Measurements from ENCODE around the gene CAGE1. TPM values are rescaled to one million over a fixed set of nuclear protein-coding genes. Genes with fewer than 3 reads are reported as not detected.
"Not testable (repeated sequence)": the region's sequence is repeated elsewhere in the genome, so short reads cannot be mapped to it uniquely, and the experiment has no call there.

The CAGE1 gene
- total RNA-seq, 1 donor from 2014 or later, result not detected

DNA sequence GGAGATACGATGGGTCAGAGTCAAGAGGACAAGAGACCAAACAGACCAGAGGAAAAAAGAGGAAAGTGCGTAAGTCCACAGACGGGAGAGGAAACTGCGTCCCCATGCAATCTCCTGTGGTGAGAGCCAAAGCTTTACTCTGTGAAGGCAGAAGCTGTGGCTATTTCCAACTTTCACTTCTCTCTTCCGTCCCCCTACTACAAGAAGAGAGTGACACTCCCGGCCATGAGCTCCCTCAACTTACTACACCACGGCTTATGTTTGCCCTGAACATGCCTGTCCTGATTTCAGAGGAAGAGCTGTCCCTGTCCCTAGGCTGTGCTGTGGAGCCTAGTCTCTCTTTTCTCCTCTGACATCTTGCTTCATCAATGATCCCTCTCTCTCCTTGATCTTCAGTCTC lies 65.0 kb downstream of the CAGE1 start:
- no peak for TF ChIP-seq CTCF (IDR thresholded peaks at IDR 0.05)
- H3K4me1 ChIP-seq, result no peaks in the 10 kb centered on the region
- no peak overlapping the region for H3K4me3 ChIP-seq
- intact Hi-C loops (cut with DNase I), result no loop called here
- H3K36me3 ChIP-seq, result no peaks in the 10 kb centered on the region
- no peak for DNase-seq (ENCODE audit: low spot score in 2 of 2)
- no peaks in the 10 kb centered on the region for H3K27me3 ChIP-seq
- H3K9me3 ChIP-seq, result no peaks in the 10 kb centered on the region
- H3K27ac ChIP-seq, result no peak overlapping the region

GRCh38 chr6:7323074-7323473 lies 66.5 kb downstream of the CAGE1 start:
- TF ChIP-seq CTCF (IDR thresholded peaks at IDR 0.05), result no peak
- Histone ChIP-seq H3K27me3 (no peaks in the 10 kb centered on the region), H3K9me3 (no peaks in the 10 kb centered on the region), H3K27ac (no peak overlapping the region), H3K4me1 (no peaks in the 10 kb centered on the region), H3K36me3 (no peaks in the 10 kb centered on the region), H3K4me3 (no peak overlapping the region)
- intact Hi-C loops (cut with DNase I), result no loop called here
- no peak for DNase-seq (ENCODE audit: low spot score in 2 of 2)

GRCh38 chr6:7321866-7322265 lies 67.7 kb downstream of the CAGE1 start:
- H3K9me3 ChIP-seq; H3K27ac ChIP-seq; H3K27me3 ChIP-seq; DNase-seq (ENCODE audit: low spot score in 2 of 2); intact Hi-C loops (cut with DNase I); H3K36me3 ChIP-seq; H3K4me1 ChIP-seq; H3K4me3 ChIP-seq: not testable (repeated sequence)

- H3K9me3 ChIP-seq; H3K4me1 ChIP-seq; DNase-seq (ENCODE audit: low spot score in 2 of 2); H3K4me3 ChIP-seq; H3K27me3 ChIP-seq; H3K27ac ChIP-seq; H3K36me3 ChIP-seq: not testable (repeated sequence)
- intact Hi-C loops (cut with DNase I), result loop anchor here (10.0 kb wide), 1 partner anchor 745 kb away; the partner anchor contains the start of gene BLOC1S5
Measured at GRCh38 chr6:7319406-7319805, 70.1 kb downstream of the CAGE1 start.

GRCh38 chr6:7317538-7317937 lies 72.0 kb downstream of the CAGE1 start:
- DNase-seq (ENCODE audit: low spot score in 2 of 2), result no peak
- no peaks in the 10 kb centered on the region for H3K9me3 ChIP-seq
- no peak overlapping the region for H3K27ac ChIP-seq
- no peak overlapping the region for H3K4me3 ChIP-seq
- TF ChIP-seq CTCF (IDR thresholded peaks at IDR 0.05), result no peak
- no peaks in the 10 kb centered on the region for H3K27me3 ChIP-seq
- intact Hi-C loops (cut with DNase I), result loop anchor here (10.0 kb wide), 1 partner anchor 747 kb away; the partner anchor contains the start of gene BLOC1S5
- H3K36me3 ChIP-seq, result no peaks in the 10 kb centered on the region
- H3K4me1 ChIP-seq, result peaks cover 0 to 5% of the 10 kb centered on the region in 2 donors

DNA sequence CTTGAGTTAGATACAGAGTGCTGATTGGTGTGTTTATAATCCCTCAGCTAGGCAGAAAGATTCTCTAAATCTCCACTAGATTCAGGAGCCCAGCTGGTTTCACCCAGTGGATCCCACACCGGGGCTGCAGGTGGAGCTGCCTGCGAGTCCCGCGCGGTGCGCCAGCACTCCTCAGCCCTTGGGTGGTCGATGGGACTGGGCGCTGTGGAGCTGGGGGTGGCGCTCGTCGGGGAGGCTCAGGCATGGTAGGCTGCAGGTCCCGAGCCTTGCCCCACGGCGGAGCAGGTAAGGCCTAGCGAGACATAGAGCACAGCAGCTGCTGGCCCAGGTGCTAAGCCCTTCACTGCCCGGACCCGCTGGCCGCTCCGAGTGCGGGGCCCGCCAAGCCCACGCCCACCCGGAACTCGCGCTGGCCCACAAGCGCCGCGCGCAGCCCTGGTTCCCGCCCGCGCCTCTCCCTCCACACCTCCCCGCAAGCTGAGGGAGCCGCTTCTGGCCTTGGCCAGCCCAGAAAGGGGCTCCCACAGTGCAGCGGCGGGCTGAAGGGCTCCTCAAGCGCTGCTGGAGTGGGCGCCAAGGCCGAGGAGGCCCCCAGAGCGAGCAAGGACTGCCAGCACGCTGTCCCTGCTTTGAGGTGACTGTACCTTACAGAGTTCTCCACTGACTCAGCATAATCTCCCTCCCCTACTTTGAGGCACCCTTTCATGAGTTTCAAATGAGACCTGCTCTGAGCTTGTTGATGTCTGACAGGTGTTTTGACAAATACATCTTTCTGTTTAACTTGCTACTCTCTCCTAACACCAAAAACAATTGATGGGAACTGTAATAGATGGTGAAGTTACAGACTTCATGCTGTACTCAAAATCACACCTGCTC lies 72.6 kb downstream of the CAGE1 start:
- Histone ChIP-seq H3K27me3 (no peaks in the 10 kb centered on the region), H3K4me1 (peaks cover 2 to 5% of the 10 kb centered on the region in 2 donors), H3K36me3 (no peaks in the 10 kb centered on the region), H3K9me3 (no peaks in the 10 kb centered on the region), H3K27ac (no peak overlapping the region), H3K4me3 (no peak overlapping the region)
- intact Hi-C loops (cut with DNase I), result loop anchor here (10.0 kb wide), 1 partner anchor 748 kb away; the partner anchor contains the start of gene BLOC1S5
- TF ChIP-seq CTCF (IDR thresholded peaks at IDR 0.05), result no peak
- no peak for DNase-seq (ENCODE audit: low spot score in 2 of 2)

Data from ascending aorta (tissue), 2 donors.